GM12878 (cell line): ENCODE measurements around the gene IQGAP1. TPM values are rescaled to one million over a fixed set of nuclear protein-coding genes. Genes with fewer than 3 reads are reported as not detected.

ENCODE experiments used
- ATAC-seq: fragments of 200-7000 bp; cut with Tn5 transposase; 3 replicates; pipeline ENCODE4 v1.9.1; 2020; ENCODE audit warnings: mild to moderate bottlenecking, moderate library complexity
- BruUV-seq: library from RNA; stranded (reverse); fragments of 400-500 nt; replicated peaks from 2 replicates; lab custom pipeline; 2021; lab: Mats Ljungman, UMichigan
- CTCF ChIA-PET: fragments of 300-600 bp; sonication (Branson Sonifier 250); formaldehyde crosslinking; extraction: SDS; loops from one replicate; lab custom pipeline; 2021; ENCODE audit warnings: inconsistent platforms; lab: Yijun Ruan, JAX
- POLR2A ChIA-PET: fragments of 350-600 bp; formaldehyde crosslinking; extraction: SDS; loops from one replicate; lab custom pipeline; 2021; ENCODE audit warnings: inconsistent platforms; lab: Charles Lee
- RAD21 ChIA-PET: fragments of 300-600 bp; sonication (Branson Sonifier 250); formaldehyde crosslinking; loops from one replicate; lab custom pipeline; 2023; ENCODE audit warnings: antibody characterized with exemption; ENCODE audit not compliant: unreplicated experiment; lab: Charles Lee
- SMC1A ChIA-PET: fragments of 300-600 bp; sonication (Branson Sonifier 250); formaldehyde crosslinking; loops from one replicate; lab custom pipeline; 2023; ENCODE audit not compliant: unreplicated experiment, uncharacterized antibody; lab: Charles Lee
- DNase-seq: peaks from one replicate; pipeline ENCODE4 v3.0.0-alpha.2; 2011; ENCODE audit warnings: low read depth, low spot score
- FAIRE-seq: peaks from 3 replicates; lab custom pipeline; 2011; peaks lifted over from hg19 to GRCh38; lab: Jason Lieb, UNC
- H2AFZ ChIP-seq: 2 replicates; pipeline ENCODE4 v1.6.0; 2011; ENCODE audit warnings: low read depth, low read length, control low read depth; ENCODE audit not compliant: control insufficient read depth
- H3K27ac ChIP-seq: 2 replicates; pipeline ENCODE4 v1.5.1; 2011; ENCODE audit warnings: control low read depth; ENCODE audit not compliant: control insufficient read depth, insufficient read depth
- H3K27me3 ChIP-seq, 2 experiments: replicated peaks in 1 of 2; 2 replicates each; pipeline versions ENCODE4 v1.6.0 to v1.6.1; 2011; ENCODE audit warnings: low read length in 1 of 2; ENCODE audit not compliant: control insufficient read depth in 2 of 2, insufficient read depth in 2 of 2
- H3K36me3 ChIP-seq, 2 experiments: 2 replicates each; pipeline ENCODE4 v1.5.1; 2011; ENCODE audit warnings: low read length in 1 of 2; ENCODE audit not compliant: control insufficient read depth in 2 of 2, insufficient read depth in 2 of 2
- H3K4me1 ChIP-seq: 2 replicates; pipeline ENCODE4 v1.6.1; 2011; ENCODE audit warnings: mild to moderate bottlenecking, low read length, moderate library complexity, mixed read lengths; ENCODE audit not compliant: control insufficient read depth, insufficient read depth
- H3K4me2 ChIP-seq: 2 replicates; pipeline ENCODE4 v1.6.0; 2011; ENCODE audit warnings: control low read depth; ENCODE audit not compliant: control insufficient read depth, insufficient read depth
- H3K4me3 ChIP-seq: fragments of 200-600 bp; sonication (generic); 2 replicates; pipeline ENCODE4 v1.5.1; 2016
- H3K79me2 ChIP-seq: 2 replicates; pipeline ENCODE4 v1.6.0; 2011; ENCODE audit warnings: low read length; ENCODE audit not compliant: control insufficient read depth, insufficient read depth
- H3K9ac ChIP-seq: 2 replicates; pipeline ENCODE4 v1.8.0; 2011; ENCODE audit warnings: low read length, control low read depth, mixed read lengths; ENCODE audit not compliant: control insufficient read depth, insufficient read depth
- H3K9me3 ChIP-seq: replicated peaks from 3 replicates; pipeline ENCODE4 v1.5.1; 2011; ENCODE audit warnings: mild to moderate bottlenecking, low read length; ENCODE audit not compliant: control insufficient read depth, insufficient read depth
- H4K20me1 ChIP-seq: 2 replicates; pipeline ENCODE4 v1.6.0; 2011; ENCODE audit not compliant: control insufficient read depth, insufficient read depth
- GABPA ChIP-seq: IDR thresholded peaks from 2 replicates; pipeline ENCODE4 v1.6.1; 2014; ENCODE audit warnings: antibody characterized with exemption, low read depth, mild to moderate bottlenecking, inconsistent platforms
- GATAD2B ChIP-seq: fragments of 450-650 bp; conservative IDR thresholded peaks from 2 replicates; pipeline ENCODE4 v1.6.1; 2017; ENCODE audit warnings: low read depth, mild to moderate bottlenecking, moderate library complexity
- IRF5 ChIP-seq: fragments of 450-650 bp; IDR thresholded peaks from 2 replicates; pipeline ENCODE4 v1.6.1; 2017; ENCODE audit warnings: borderline replicate concordance
- NFXL1 ChIP-seq: fragments of 450-650 bp; IDR thresholded peaks from 2 replicates; pipeline ENCODE4 v1.6.1; 2017; ENCODE audit warnings: antibody characterized with exemption, mild to moderate bottlenecking, borderline replicate concordance
- SPI1 ChIP-seq: IDR thresholded peaks from 2 replicates; pipeline ENCODE4 v1.6.1; 2011; ENCODE audit warnings: low read depth, mild to moderate bottlenecking, low read length, moderate library complexity, borderline replicate concordance; ENCODE audit not compliant: insufficient read depth
- WGBS: methylation state at CpG from one replicate; pipeline ENCODE4 v1.1.6; 2016; ENCODE audit warnings: low lambda C conversion rate; ENCODE audit not compliant: insufficient replicate concordance, insufficient coverage; ENCODE audit errors: missing lambda C conversion rate; 5-methylcytosine and 5-hydroxymethylcytosine counted together
- in situ Hi-C: fragments of 300-500 bp; cut with MboI; formaldehyde crosslinking; loops from 9 replicates; pipeline ENCODE4 v1.14.3; 2018; ENCODE audit warnings: mixed read lengths
- intact Hi-C: fragments of 100-400 bp; cut with micrococcal nuclease; formaldehyde crosslinking; loops from one replicate; pipeline ENCODE4 v1.14.2; 2022; ENCODE audit not compliant: unreplicated experiment
- polyA plus RNA-seq, 11 experiments: library from polyadenylated mRNA; depleted of rRNA in 4 of 11; unstranded in 6 of 11; stranded (reverse) in 5 of 11; fragments of >200 nt; fragmentation: Nextera tagmentation in 4 of 11; fragmentation: Illumina TruSeq in 1 of 11; extraction: Ambion mirVana in 4 of 11; extraction: Trizol in 1 of 11; gene quantifications; 1 replicate in 1 of 11; 2 replicates in 10 of 11; pipeline versions ENCODE4 v1.2.1 to v1.2.3, GENCODE V29; 2011 to 2016; ENCODE audit warnings: inconsistent platforms in 2 of 11, missing spikeins in 2 of 11, low read depth in 1 of 11
- total RNA-seq, 4 experiments: library from RNA; depleted of rRNA in 3 of 4; stranded (reverse); fragments of >200 nt in 3 of 4; fragmentation: Illumina TruSeq in 1 of 4; extraction: Trizol in 1 of 4; gene quantifications; 2 replicates each; pipeline versions ENCODE4 v1.2.1 to v1.2.3, GENCODE V29; 2013 to 2021
- TF ChIP-seq, protein P1 (sequence below): IDR thresholded peaks from 2 replicates; pipeline ENCODE4 v1.6.1; 2012; ENCODE audit warnings: low read depth, low read length, improper control_type of control experiment

Gene IQGAP1
- total and polyA plus RNA-seq, 10 of the 15 experiments (the other 5 are each of a cell fraction or from before 2014, with no cell fraction given) = 65.2 to 250 (median 112) TPM

DNA sequence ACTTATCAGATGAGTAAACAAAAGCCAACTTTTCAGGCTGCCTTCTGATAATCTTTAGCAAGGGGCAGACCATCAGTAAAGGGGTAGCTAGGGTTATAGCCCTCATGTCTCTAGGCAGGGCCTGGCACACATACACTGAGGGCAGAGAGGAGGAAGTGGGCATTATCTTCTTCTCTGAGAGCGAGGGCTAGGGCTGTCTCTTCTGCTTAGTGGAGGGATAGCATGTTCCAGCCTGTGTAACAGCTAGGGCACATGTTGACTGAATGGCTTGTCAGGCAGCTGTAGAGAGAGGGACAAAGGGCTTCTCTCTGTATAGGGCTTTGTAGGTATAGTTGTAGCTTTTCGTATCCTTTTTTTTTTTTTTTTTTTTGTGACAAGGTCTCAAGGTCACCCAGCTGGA, 159.5 kb downstream of the IQGAP1 start:
- FAIRE-seq (peak; percentile 41), ATAC-seq (peak; percentile 35; the same call in 2 of the 3 replicates), DNase-seq (no peak)
- Histone ChIP-seq H3K4me2 (no peak overlapping the region), H4K20me1 (no peaks in the 10 kb centered on the region), H3K27me3 (no peaks in the 10 kb centered on the region), H3K79me2 (peaks cover 1% of the 10 kb centered on the region), H3K4me3 (no peak overlapping the region), H3K27ac (no peak overlapping the region), H3K4me1 (peaks cover 15% of the 10 kb centered on the region), H3K9ac (no peak overlapping the region), H3K9me3 (no peaks in the 10 kb centered on the region), H2AFZ (no peak overlapping the region), H3K36me3 (peaks cover 0 to 15% of the 10 kb centered on the region in 2 experiments)
- ChIA-PET RAD21 (interaction anchor here (0.7 kb wide), 2 partner anchors 10 to 19 kb away, joined by 4 to 5 read pairs; no protein-coding TSS in a partner anchor), POLR2A (no interaction called here), CTCF (interaction anchor here (1.2 to 2.9 kb wide), 2 partner anchors 14 to 384 kb away, joined by 3 to 9 read pairs; no protein-coding TSS in a partner anchor), SMC1A (interaction anchor here (0.6 to 1.3 kb wide), 2 partner anchors 16 to 48 kb away, joined by 3 read pairs; no protein-coding TSS in a partner anchor)
- TF ChIP-seq SPI1 (peak; percentile 37; the same call in 1 of the 2 replicates), GATAD2B (no peak), GABPA (no peak), NFXL1 (no peak), IRF5 (no peak)
- TF ChIP-seq, protein P1, sequence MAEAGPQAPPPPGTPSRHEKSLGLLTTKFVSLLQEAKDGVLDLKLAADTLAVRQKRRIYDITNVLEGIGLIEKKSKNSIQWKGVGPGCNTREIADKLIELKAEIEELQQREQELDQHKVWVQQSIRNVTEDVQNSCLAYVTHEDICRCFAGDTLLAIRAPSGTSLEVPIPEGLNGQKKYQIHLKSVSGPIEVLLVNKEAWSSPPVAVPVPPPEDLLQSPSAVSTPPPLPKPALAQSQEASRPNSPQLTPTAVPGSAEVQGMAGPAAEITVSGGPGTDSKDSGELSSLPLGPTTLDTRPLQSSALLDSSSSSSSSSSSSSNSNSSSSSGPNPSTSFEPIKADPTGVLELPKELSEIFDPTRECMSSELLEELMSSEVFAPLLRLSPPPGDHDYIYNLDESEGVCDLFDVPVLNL = no peak
- in situ Hi-C loops (no loop called here), intact Hi-C loops (no loop called here)
- 100% methylated on average over 2 of the region's 2 CpGs for WGBS
- BruUV-seq = TSS peak; percentile 14
